Adrenal gland (tissue), 12 donors: ENCODE results near the gene CCDC198. TPM values are rescaled to one million over a fixed set of nuclear protein-coding genes. Genes with fewer than 3 reads are reported as not detected.

Source experiments
- DNase-seq, 7 donors: peaks; one replicate each; pipeline ENCODE4 v3.0.0-alpha.2; 2019 to 2020
- H3K27ac ChIP-seq, 5 donors: fragments of 200-600 bp; sonication (generic) in 4 of 5; 1 replicate in 3 of 5; 2 replicates in 2 of 5; pipeline versions ENCODE4 v1.5.1 to v1.8.0; 2016 to 2020; ENCODE audit warnings: mild to moderate bottlenecking in 1 of 5
- H3K27me3 ChIP-seq: fragments of 200-600 bp; 2 replicates; pipeline ENCODE4 v1.8.0; 2021
- H3K36me3 ChIP-seq, 2 donors: fragments of 200-600 bp; replicated peaks in 1 of 2; 1 replicate in 1 of 2; 2 replicates in 1 of 2; pipeline versions ENCODE4 v1.5.1 to v1.8.0; 2018 to 2022
- H3K4me1 ChIP-seq, 2 donors: fragments of 200-600 bp; replicated peaks in 1 of 2; 1 replicate in 1 of 2; 2 replicates in 1 of 2; pipeline versions ENCODE4 v1.5.1 to v1.8.0; 2018 to 2021
- H3K4me3 ChIP-seq, 4 donors: fragments of 200-600 bp; sonication (generic) in 3 of 4; one replicate each; pipeline ENCODE4 v1.5.1; 2016 to 2018
- H3K9me3 ChIP-seq, 3 donors: fragments of 200-600 bp; sonication (generic) in 1 of 3; replicated peaks in 1 of 3; 1 replicate in 2 of 3; 2 replicates in 1 of 3; pipeline versions ENCODE4 v1.5.1 to v1.8.0; 2016 to 2021
- CTCF ChIP-seq, 6 experiments: fragments of 450-650 bp in 4 of 6; fragments of 200-600 bp in 2 of 6; sonication (generic) in 1 of 6; IDR thresholded peaks; 1 replicate in 5 of 6; 2 replicates in 1 of 6; pipeline versions ENCODE4 v1.5.1 to v1.8.0; 2016 to 2021; ENCODE audit warnings: antibody characterized with exemption in 6 of 6, mild to moderate bottlenecking in 2 of 6, moderate library complexity in 1 of 6
- POLR2A ChIP-seq, 2 donors: fragments of 450-650 bp; IDR thresholded peaks; one replicate each; pipeline ENCODE4 v1.6.1; 2017; ENCODE audit warnings: antibody characterized with exemption in 2 of 2, mild to moderate bottlenecking in 2 of 2, moderate library complexity in 1 of 2
- WGBS, 4 donors: extraction: QIAGEN DNeasy Blood & Tissue Kit in 2 of 4; methylation state at CpG; one replicate each; pipeline versions ENCODE4 v1.1.5 to v1.1.7; 2013 to 2017; 5-methylcytosine and 5-hydroxymethylcytosine counted together
- intact Hi-C, 2 donors: fragments of 100-400 bp; cut with DNase I; formaldehyde crosslinking; loops; one replicate each; pipeline versions ENCODE4 v1.14.1 to v1.15.0; 2022 to 2023
- polyA plus RNA-seq, 3 donors: library from polyadenylated mRNA; stranded (reverse); fragments of 200-250 nt in 2 of 3; fragments of 350-450 nt in 1 of 3; fragmentation: Illumina TruSeq in 1 of 3; extraction: RNeasy Lipid Tissue Mini Kit (QIAGEN cat#74804) in 1 of 3; gene quantifications; one replicate each; pipeline ENCODE4 v1.2.3, GENCODE V29; 2013 to 2014
- total RNA-seq, 9 donors: library from RNA; depleted of rRNA in 4 of 9; stranded (reverse); fragments of >200 nt in 4 of 9; fragments of 120-200 nt in 1 of 9; fragmentation: NEBNext Ultra II Directional in 1 of 9; extraction: Animal tissue kit (Norgen Biotek cat#: 25700) in 1 of 9; gene quantifications; one replicate each; pipeline versions ENCODE4 v1.1.0 to v1.2.4, GENCODE V29; 2013 to 2023
- donor health status: healthy with polysubstance abuse.
- donor health status: Bipolar disorder and iron deficiency.
- donor health status: DM: yes; HTN: yes; CAD: no.
- donor health status: DM: no; HTN: no; CAD: no.
- donor health status: DM: no; HTN: no; CAD: no.
- donor health status: DM: yes; HTN: yes; CAD: no.

The CCDC198 gene
- total and polyA plus RNA-seq, 12 donors = not detected

GRCh38 chr14:57478050-57478449 is 15.6 kb downstream of the CCDC198 start:
- no peak for TF ChIP-seq CTCF (IDR thresholded peaks at IDR 0.05)
- TF ChIP-seq POLR2A (IDR thresholded peaks at IDR 0.05) = no peak
- Histone ChIP-seq H3K27ac (no peak overlapping the region), H3K27me3 (no peaks in the 10 kb centered on the region), H3K4me3 (no peak overlapping the region), H3K36me3 (no peaks in the 10 kb centered on the region), H3K9me3 (no peaks in the 10 kb centered on the region), H3K4me1 (peaks cover 0 to 5% of the 10 kb centered on the region in 2 donors)
- 18 to 30% (median 24%) methylated on average over 2 of the region's 2 CpGs for WGBS, 4 donors
- no peak for DNase-seq
- intact Hi-C loops = no loop called here

GRCh38 chr14:57470909-57471308 is 22.7 kb downstream of the CCDC198 start:
- intact Hi-C loops = no loop called here
- H3K4me3 ChIP-seq = no peak overlapping the region
- WGBS, 4 donors = 83 to 96% (median 90%) methylated on average over 1 of the region's 1 CpG
- no peak for DNase-seq
- H3K27me3 ChIP-seq = no peaks in the 10 kb centered on the region
- no peaks in the 10 kb centered on the region for H3K36me3 ChIP-seq
- H3K27ac ChIP-seq = no peak overlapping the region
- TF ChIP-seq POLR2A (IDR thresholded peaks at IDR 0.05) = no peak
- no peak for TF ChIP-seq CTCF (IDR thresholded peaks at IDR 0.05)
- no peaks in the 10 kb centered on the region for H3K9me3 ChIP-seq
- no peaks in the 10 kb centered on the region for H3K4me1 ChIP-seq

- Histone ChIP-seq H3K27me3 (no peaks in the 10 kb centered on the region), H3K27ac (no peak overlapping the region), H3K36me3 (no peaks in the 10 kb centered on the region), H3K4me3 (no peak overlapping the region), H3K4me1 (no peaks in the 10 kb centered on the region), H3K9me3 (no peaks in the 10 kb centered on the region)
- no peak for DNase-seq
- intact Hi-C loops = no loop called here
- TF ChIP-seq POLR2A (IDR thresholded peaks at IDR 0.05) (no peak), CTCF (IDR thresholded peaks at IDR 0.05) (no peak)
- WGBS, 4 donors = 88 to 94% (median 91%) methylated on average over 4 to 6 of the region's 6 CpGs
Measured at GRCh38 chr14:57464008-57464730, 29.5 kb downstream of the CCDC198 start.

- no peak for TF ChIP-seq POLR2A (IDR thresholded peaks at IDR 0.05)
- TF ChIP-seq CTCF (IDR thresholded peaks at IDR 0.05) = no peak
- no peaks in the 10 kb centered on the region for H3K36me3 ChIP-seq
Measured at GRCh38 chr14:57462551-57462950, 31.1 kb downstream of the CCDC198 start.

More at GRCh38 chr14:57462551-57462950, 31.1 kb downstream of the CCDC198 start:
- no peak for DNase-seq
- no peaks in the 10 kb centered on the region for H3K4me1 ChIP-seq
- intact Hi-C loops = no loop called here
- no peak overlapping the region for H3K27ac ChIP-seq
- H3K4me3 ChIP-seq = no peak overlapping the region
- 79 to 96% (median 88%) methylated on average over 3 of the region's 3 CpGs for WGBS, 4 donors
- no peaks in the 10 kb centered on the region for H3K27me3 ChIP-seq
- H3K9me3 ChIP-seq = no peaks in the 10 kb centered on the region
